ACC112 (cell line): ENCODE measurements around the gene PRKAR1B.
"Not testable (repeated sequence)": the region's sequence is repeated elsewhere in the genome, so short reads cannot be mapped to it uniquely, and the experiment has no call there.

ENCODE experiments used
- H2AFZ ChIP-seq: fragments of 200-600 bp; sonication (generic); one replicate; pipeline ENCODE4 v1.6.0; 2017; ENCODE audit warnings: antibody characterized with exemption, low read length; ENCODE audit not compliant: unreplicated experiment
- H3K27ac ChIP-seq: fragments of 200-600 bp; sonication (generic); 2 replicates; pipeline ENCODE4 v1.5.1; 2014; ENCODE audit warnings: low read depth, mild to moderate bottlenecking, antibody characterized with exemption, low read length, moderate library complexity
- H3K27me3 ChIP-seq: fragments of 200-600 bp; sonication (generic); 2 replicates; pipeline ENCODE4 v1.6.1; 2014; ENCODE audit warnings: mild to moderate bottlenecking, antibody characterized with exemption, low read length, moderate library complexity, mixed read lengths; ENCODE audit not compliant: insufficient read depth
- H3K36me3 ChIP-seq: fragments of 200-600 bp; sonication (generic); 2 replicates; pipeline ENCODE4 v1.6.1; 2016; ENCODE audit warnings: mild to moderate bottlenecking, antibody characterized with exemption, low read length, moderate library complexity, mixed read lengths; ENCODE audit not compliant: insufficient read depth
- H3K4me1 ChIP-seq: fragments of 200-600 bp; sonication (generic); one replicate; pipeline ENCODE4 v1.6.1; 2016; ENCODE audit warnings: low read length, mixed read lengths; ENCODE audit not compliant: insufficient read depth, unreplicated experiment, control insufficient read depth
- H3K4me3 ChIP-seq: fragments of 200-600 bp; sonication (generic); 2 replicates; pipeline ENCODE4 v1.5.1; 2014; ENCODE audit warnings: mild to moderate bottlenecking, low read depth, low read length
- H3K79me2 ChIP-seq: fragments of 200-600 bp; sonication (generic); one replicate; pipeline ENCODE4 v1.6.0; 2016; ENCODE audit warnings: low read length; ENCODE audit not compliant: control insufficient read depth, unreplicated experiment, insufficient read depth

PRKAR1B gene

DNA sequence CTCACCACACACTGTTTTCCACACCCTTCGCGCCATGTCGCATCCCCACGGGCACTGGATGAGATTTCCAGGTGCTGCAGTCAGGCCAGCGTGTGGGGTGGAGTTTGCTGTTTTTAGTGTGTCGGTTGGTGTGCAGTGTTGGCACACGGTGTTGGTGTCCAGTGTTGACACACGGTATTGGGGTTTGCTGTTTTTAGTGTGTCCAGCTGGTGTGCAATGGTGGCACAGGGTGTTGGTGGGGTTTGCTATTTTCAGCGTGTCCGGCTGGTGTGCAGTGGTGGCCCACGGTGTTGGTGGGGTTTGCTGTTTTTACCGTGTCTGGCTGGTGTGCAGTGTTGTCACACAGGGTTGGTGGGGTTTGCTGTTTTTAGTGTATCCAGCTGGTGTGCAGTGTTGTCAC lies 20.1 kb upstream of the PRKAR1B start:
- H3K27me3 ChIP-seq: no peaks in the 10 kb centered on the region

GRCh38 chr7:746155-747061 lies 19.3 kb upstream of the PRKAR1B start:
- H3K4me3 ChIP-seq: no peak overlapping the region
- H3K79me2 ChIP-seq: peaks cover 4% of the 10 kb centered on the region
- no peaks in the 10 kb centered on the region for H3K27me3 ChIP-seq
- no peaks in the 10 kb centered on the region for H3K4me1 ChIP-seq
- no peak overlapping the region for H2AFZ ChIP-seq
- H3K36me3 ChIP-seq: peaks cover 8% of the 10 kb centered on the region; the same call in 1 of the 2 replicates
- H3K27ac ChIP-seq: no peak overlapping the region

More for the DNA sequence above, 20.1 kb upstream of the PRKAR1B start:
- H3K4me1 ChIP-seq: no peaks in the 10 kb centered on the region
- no peak overlapping the region for H3K4me3 ChIP-seq
- peaks cover 4% of the 10 kb centered on the region for H3K79me2 ChIP-seq
- peaks cover 11% of the 10 kb centered on the region; the same call in 1 of the 2 replicates for H3K36me3 ChIP-seq
- no peak overlapping the region for H3K27ac ChIP-seq
- H2AFZ ChIP-seq: no peak overlapping the region

GRCh38 chr7:745431-746154 lies 18.5 kb upstream of the PRKAR1B start:
- Histone ChIP-seq H3K36me3 (peaks cover 8% of the 10 kb centered on the region; the same call in 1 of the 2 replicates), H3K4me1 (no peaks in the 10 kb centered on the region), H3K27ac (no peak overlapping the region), H3K4me3 (no peak overlapping the region), H2AFZ (no peak overlapping the region), H3K79me2 (peaks cover 4% of the 10 kb centered on the region), H3K27me3 (no peaks in the 10 kb centered on the region)

DNA sequence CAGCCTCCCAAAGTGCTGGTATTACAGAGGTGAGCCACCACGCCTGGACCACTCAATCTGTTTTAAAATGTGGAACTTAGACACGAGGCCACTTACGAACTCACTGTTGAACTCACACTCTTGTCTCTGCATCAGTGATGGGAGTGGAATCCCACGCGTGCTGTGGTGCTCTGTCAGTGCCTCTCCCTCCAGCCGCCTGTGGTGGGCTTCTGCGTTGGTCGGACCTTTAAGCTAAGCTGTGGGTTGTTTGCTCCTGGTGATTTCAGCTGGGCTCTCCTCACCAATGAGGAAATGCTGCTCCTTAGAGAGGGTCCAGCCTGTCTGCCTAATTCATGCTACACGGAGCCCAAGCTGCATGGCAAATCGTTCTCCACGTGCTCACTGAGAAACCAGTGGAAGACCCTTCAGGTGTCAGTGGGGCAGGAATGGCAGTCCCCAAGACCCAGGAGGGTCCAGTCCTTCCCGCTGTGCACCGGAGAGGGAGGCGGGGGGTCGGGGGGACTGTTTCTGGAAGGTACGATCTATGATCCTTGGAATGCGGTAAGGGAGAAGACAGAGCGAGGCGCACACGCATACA lies 17.9 kb upstream of the PRKAR1B start:
- Histone ChIP-seq H3K27ac (no peak overlapping the region), H3K79me2 (peaks cover 6% of the 10 kb centered on the region), H3K4me3 (no peak overlapping the region), H2AFZ (no peak overlapping the region), H3K36me3 (peaks cover 8% of the 10 kb centered on the region; the same call in 1 of the 2 replicates), H3K27me3 (no peaks in the 10 kb centered on the region), H3K4me1 (no peaks in the 10 kb centered on the region)

- not testable (repeated sequence) for H2AFZ ChIP-seq, H3K36me3 ChIP-seq, H3K4me1 ChIP-seq, H3K27me3 ChIP-seq, H3K79me2 ChIP-seq, H3K27ac ChIP-seq, H3K4me3 ChIP-seq
Observed at GRCh38 chr7:744128-744520, 17.0 kb upstream of the PRKAR1B start.

DNA sequence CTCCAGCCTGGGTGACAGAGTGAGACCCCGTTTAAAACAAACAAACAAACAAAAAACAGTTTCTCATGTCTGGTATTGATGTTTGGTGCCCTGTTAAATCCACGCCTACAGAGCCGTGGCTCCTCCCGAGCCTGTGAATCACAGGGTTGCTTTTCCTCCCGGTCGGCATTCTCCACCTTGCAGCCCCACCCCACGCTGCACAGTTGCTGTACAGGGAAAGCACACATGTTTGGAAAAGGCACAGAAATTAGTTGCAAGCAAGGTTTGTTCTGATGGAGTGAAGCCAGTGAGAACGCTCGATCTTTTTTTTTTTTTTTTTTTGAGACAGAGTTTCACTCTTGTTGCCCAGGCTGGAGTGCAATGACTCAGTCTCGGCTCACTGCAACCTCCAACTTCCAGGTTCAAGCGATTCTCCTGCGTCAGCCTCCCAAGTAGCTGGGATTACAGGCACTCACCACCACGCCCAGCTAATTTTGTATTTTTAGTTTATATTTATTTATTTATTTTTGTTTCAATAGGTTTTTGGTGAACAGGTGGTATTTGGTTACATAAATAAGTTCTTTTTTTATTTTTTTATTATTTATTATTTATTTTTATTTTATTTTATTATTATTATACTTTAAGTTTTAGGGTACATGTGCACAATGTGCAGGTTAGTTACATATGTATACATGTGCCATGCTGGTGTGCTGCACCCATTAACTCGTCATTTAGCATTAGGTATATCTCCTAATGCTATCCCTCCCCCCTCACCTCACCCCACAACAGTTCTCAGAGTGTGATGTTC lies 16.5 kb upstream of the PRKAR1B start:
- H3K4me3 ChIP-seq, H3K27me3 ChIP-seq, H3K4me1 ChIP-seq, H3K27ac ChIP-seq, H3K79me2 ChIP-seq, H2AFZ ChIP-seq, H3K36me3 ChIP-seq: not testable (repeated sequence)

DNA sequence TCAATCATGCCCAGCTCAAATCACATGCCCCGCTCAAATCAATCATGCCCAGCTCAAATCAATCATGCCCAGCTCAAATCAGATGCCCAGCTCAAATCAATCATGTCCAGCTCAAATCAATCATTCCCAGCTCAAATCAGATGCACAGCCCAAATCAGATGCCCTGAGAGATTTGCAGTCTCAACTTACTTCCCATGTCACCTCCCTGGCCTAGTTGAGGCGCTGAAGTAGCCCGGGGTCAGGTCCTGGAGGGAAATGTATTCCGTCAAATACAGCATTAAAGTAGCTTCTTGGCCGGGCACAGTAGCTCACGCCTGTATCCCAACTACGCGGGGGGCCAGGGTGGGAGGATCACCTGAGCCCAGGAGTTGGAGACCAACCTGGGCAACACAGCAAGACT lies 15.7 kb upstream of the PRKAR1B start:
- peaks cover 13% of the 10 kb centered on the region for H3K79me2 ChIP-seq
- no peak overlapping the region for H3K27ac ChIP-seq
- H2AFZ ChIP-seq: no peak overlapping the region
- H3K4me1 ChIP-seq: no peaks in the 10 kb centered on the region
- no peak overlapping the region for H3K4me3 ChIP-seq
- H3K27me3 ChIP-seq: no peaks in the 10 kb centered on the region
- peaks cover 8% of the 10 kb centered on the region; the same call in 1 of the 2 replicates for H3K36me3 ChIP-seq

DNA sequence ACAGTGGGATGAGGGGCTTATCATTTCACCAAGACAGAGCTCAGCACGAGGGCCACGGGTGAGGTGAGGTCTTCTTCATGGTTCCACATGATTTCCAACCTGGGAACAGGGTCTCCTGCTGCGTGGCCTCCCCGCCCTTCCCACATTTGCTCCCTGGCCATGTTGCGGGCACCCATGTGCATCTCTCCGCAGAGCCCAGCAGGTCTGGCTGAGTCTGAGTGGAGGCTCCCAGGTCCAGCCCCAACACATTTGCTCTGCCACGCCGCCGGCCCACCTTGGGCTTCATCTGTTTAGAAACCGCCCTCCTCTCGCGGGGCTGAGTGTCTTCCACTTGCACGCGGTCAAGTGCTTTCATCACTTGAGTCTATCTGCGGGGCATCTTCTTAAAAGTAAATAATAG lies 14.8 kb upstream of the PRKAR1B start:
- Histone ChIP-seq H3K27me3 (no peaks in the 10 kb centered on the region), H2AFZ (no peak overlapping the region), H3K4me1 (no peaks in the 10 kb centered on the region), H3K36me3 (peaks cover 8% of the 10 kb centered on the region; the same call in 1 of the 2 replicates), H3K27ac (no peak overlapping the region), H3K79me2 (peaks cover 11% of the 10 kb centered on the region), H3K4me3 (no peak overlapping the region)

DNA sequence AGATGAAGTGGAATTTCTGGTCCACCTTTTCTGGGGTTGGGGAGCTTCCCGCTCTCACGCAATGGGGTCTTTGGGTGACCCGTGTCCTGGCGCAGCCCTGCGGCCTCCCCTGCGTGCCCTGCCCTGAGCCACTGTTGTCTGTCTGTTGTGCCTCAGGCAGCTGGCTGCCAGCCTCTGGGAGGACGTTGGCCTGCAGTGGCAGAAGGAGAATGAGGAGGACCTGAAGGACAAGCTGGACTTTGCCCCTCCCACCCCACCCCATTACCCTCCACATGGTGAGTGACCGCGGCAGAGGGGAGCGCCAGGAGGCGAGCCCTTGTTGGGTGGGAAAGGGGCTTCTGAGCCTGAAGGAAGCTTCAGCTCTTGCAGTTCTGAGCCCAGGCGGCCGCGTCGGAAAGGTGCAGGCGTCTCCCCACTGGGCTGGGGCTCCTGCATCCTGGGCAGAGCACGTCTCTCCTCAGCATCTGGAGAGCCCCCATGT lies 14.2 kb upstream of the PRKAR1B start:
- no peak overlapping the region for H3K4me3 ChIP-seq
- no peaks in the 10 kb centered on the region for H3K4me1 ChIP-seq
- H3K79me2 ChIP-seq: peaks cover 14% of the 10 kb centered on the region
- peaks cover 8% of the 10 kb centered on the region; the same call in 1 of the 2 replicates for H3K36me3 ChIP-seq
- no peaks in the 10 kb centered on the region for H3K27me3 ChIP-seq
- no peak overlapping the region for H3K27ac ChIP-seq
- no peak overlapping the region for H2AFZ ChIP-seq
